H1 (cell line): Measurements from ENCODE around the gene POLR1G. TPM values are rescaled to one million over a fixed set of nuclear protein-coding genes. Genes with fewer than 3 reads are reported as not detected.

Experiments
- ASH2L ChIP-seq: fragments of 200-600, 300-600 bp; sonication (generic); IDR thresholded peaks from one replicate; pipeline ENCODE4 v1.7.1; 2017; ENCODE audit warnings: low read length
- CBX5 ChIP-seq: fragments of 300-800, 300-1000 bp; sonication (generic); IDR thresholded peaks from 2 replicates; pipeline ENCODE4 v1.7.1; 2016; ENCODE audit warnings: antibody characterized with exemption, low read length, low read depth
- CBX8 ChIP-seq: fragments of 300-800, 300-1000 bp; sonication (generic); IDR thresholded peaks from 2 replicates; pipeline ENCODE4 v1.7.1; 2016; ENCODE audit warnings: low read depth, low read length, borderline replicate concordance
- HDAC2 ChIP-seq, 2 experiments: fragments of 300-600 bp in 1 of 2; sonication (generic) in 1 of 2; IDR thresholded peaks; 2 replicates each; pipeline ENCODE4 v1.6.1; 2011 to 2012; ENCODE audit warnings: low read depth in 2 of 2, low read length in 2 of 2, mild to moderate bottlenecking in 2 of 2, moderate library complexity in 2 of 2, borderline replicate concordance in 1 of 2, inconsistent platforms in 1 of 2
- KDM4A ChIP-seq: IDR thresholded peaks from one replicate; pipeline ENCODE4 v1.7.1; 2012; ENCODE audit warnings: low read depth, mild to moderate bottlenecking, moderate library complexity, low read length, inconsistent platforms; ENCODE audit not compliant: severe bottlenecking
- MAX ChIP-seq: IDR thresholded peaks from 2 replicates; pipeline ENCODE4 v1.6.1; 2012; ENCODE audit warnings: inconsistent platforms
- POLR2A ChIP-seq, 2 experiments: IDR thresholded peaks; 1 replicate in 1 of 2; 2 replicates in 1 of 2; pipeline ENCODE4 v1.6.1; 2011; ENCODE audit warnings: low read depth in 2 of 2, low read length in 2 of 2, mild to moderate bottlenecking in 2 of 2; ENCODE audit errors: control extremely low read depth in 1 of 2
- RAD21 ChIP-seq, 2 experiments: IDR thresholded peaks in 1 of 2; conservative IDR thresholded peaks in 1 of 2; 2 replicates each; pipeline ENCODE4 v1.6.1; 2011; ENCODE audit warnings: low read depth in 2 of 2, low read length in 2 of 2, improper control_type of control experiment in 1 of 2, inconsistent platforms in 1 of 2, mild to moderate bottlenecking in 1 of 2, moderate library complexity in 1 of 2
- RBBP5 ChIP-seq: IDR thresholded peaks from 2 replicates; pipeline ENCODE4 v1.7.1; 2012; ENCODE audit warnings: low read depth, mild to moderate bottlenecking, inconsistent platforms, low read length, moderate library complexity, borderline replicate concordance
- RXRA ChIP-seq: IDR thresholded peaks from 2 replicates; pipeline ENCODE4 v1.6.1; 2011; ENCODE audit warnings: low read depth, mild to moderate bottlenecking, low read length, moderate library complexity; ENCODE audit not compliant: insufficient read depth
- SIN3A ChIP-seq, 2 experiments: IDR thresholded peaks in 1 of 2; conservative IDR thresholded peaks in 1 of 2; 2 replicates each; pipeline ENCODE4 v1.6.1; 2011 to 2012; ENCODE audit warnings: low read length in 2 of 2, improper control_type of control experiment in 1 of 2, low read depth in 1 of 2, mild to moderate bottlenecking in 1 of 2
- SIX5 ChIP-seq: IDR thresholded peaks from 2 replicates; pipeline ENCODE4 v1.6.1; 2011; ENCODE audit warnings: mild to moderate bottlenecking, low read depth, low read length
- TAF1 ChIP-seq: IDR thresholded peaks from 2 replicates; pipeline ENCODE4 v1.6.1; 2011; ENCODE audit warnings: mild to moderate bottlenecking, low read depth, low read length
- TBP ChIP-seq: IDR thresholded peaks from 2 replicates; pipeline ENCODE4 v1.6.1; 2011; ENCODE audit warnings: low read depth, low read length, improper control_type of control experiment
- polyA plus RNA-seq, 7 experiments: library from polyadenylated mRNA; depleted of rRNA in 3 of 7; stranded (reverse) in 5 of 7; unstranded in 2 of 7; fragments of >200 nt in 5 of 7; fragments of 200-250 nt in 2 of 7; gene quantifications; 1 replicate in 5 of 7; 2 replicates in 1 of 7; 4 replicates in 1 of 7; pipeline versions ENCODE4 v1.2.1 to v1.2.3, GENCODE V29; 2011 to 2013; ENCODE audit warnings: missing spikeins in 2 of 7, mixed read lengths in 2 of 7
- total RNA-seq: library from RNA; stranded (reverse); fragmentation: NEBNext Ultra II Directional; extraction: Animal tissue kit (Norgen Biotek cat#: 25700); gene quantifications from 2 replicates; pipeline ENCODE4 v1.2.1, GENCODE V29; 2021

Gene POLR1G
- total and polyA plus RNA-seq, 2 of the 8 experiments (the other 6 are each of a cell fraction or from before 2014, with no cell fraction given), result 16.8 to 34.8 TPM

GRCh38 chr19:45404557-45405434, 1.6 kb upstream of the POLR1G start, which contains the start of gene PPP1R13L (continued):
- TF ChIP-seq HDAC2 (IDR thresholded peaks at IDR 0.05; ENCODE audit: borderline replicate concordance in 1 of 2, low read depth in 2 of 2, low read length in 2 of 2) (peak; percentile 50 to 96; a peak in 2 of 4 replicates), POLR2A (IDR thresholded peaks at IDR 0.05; ENCODE audit: control extremely low read depth in 1 of 2, low read depth in 2 of 2, low read length in 2 of 2) (no peak; a peak in 1 of 3 replicates), CBX8 (no peak), MAX (peak; percentile 44; the same call in 1 of the 2 replicates), TAF1 (no peak), KDM4A (no peak), CBX5 (no peak), SIX5 (peak; percentile 48; the same call in 1 of the 2 replicates), RXRA (no peak), TBP (no peak), RAD21 (IDR thresholded peaks at IDR 0.05 in 1 of 2, conservative IDR thresholded peaks at IDR 0.05 in 1 of 2; ENCODE audit: low read depth in 2 of 2, low read length in 2 of 2) (no peak), ASH2L (peak; percentile 30), SIN3A (conservative IDR thresholded peaks at IDR 0.05 in 1 of 2, IDR thresholded peaks at IDR 0.05 in 1 of 2; ENCODE audit: low read depth in 1 of 2, low read length in 2 of 2) (peak; percentile 35 to 78; a peak in 1 of 4 replicates), RBBP5 (no peak)
